Upper lobe of left lung (tissue), 6 donors: ENCODE measurements around the gene SH3YL1. TPM values are rescaled to one million over a fixed set of nuclear protein-coding genes. Genes with fewer than 3 reads are reported as not detected.

Source experiments
- ATAC-seq, 2 donors: fragments of 200-7000 bp; cut with Tn5 transposase; one replicate each; pipeline ENCODE4 v1.9.1; 2022; ENCODE audit warnings: mild to moderate bottlenecking in 2 of 2, moderate library complexity in 2 of 2; ENCODE audit not compliant: low FRiP score in 2 of 2
- DNase-seq, 2 donors: peaks; one replicate each; pipeline ENCODE4 v3.0.0-alpha.2; 2019 to 2020
- H3K27ac ChIP-seq, 4 donors: fragments of 200-600 bp; sonication (generic); one replicate each; pipeline ENCODE4 v1.5.1; 2016 to 2019
- H3K27me3 ChIP-seq, 4 donors: fragments of 200-600 bp; sonication (generic); one replicate each; pipeline ENCODE4 v1.5.1; 2017 to 2019
- H3K36me3 ChIP-seq, 4 donors: fragments of 200-600 bp; sonication (generic); one replicate each; pipeline ENCODE4 v1.5.1; 2016 to 2019
- H3K4me1 ChIP-seq, 4 donors: fragments of 200-600 bp; sonication (generic); one replicate each; pipeline ENCODE4 v1.5.1; 2018 to 2019
- H3K4me3 ChIP-seq, 4 donors: fragments of 200-600 bp; sonication (generic); one replicate each; pipeline ENCODE4 v1.5.1; 2017 to 2019; ENCODE audit warnings: mild to moderate bottlenecking in 2 of 4, moderate library complexity in 1 of 4
- H3K9me3 ChIP-seq, 4 donors: fragments of 200-600 bp; sonication (generic); one replicate each; pipeline ENCODE4 v1.5.1; 2018 to 2019
- CTCF ChIP-seq, 6 experiments: fragments of 450-650 bp in 4 of 6; fragments of 200-600 bp in 2 of 6; sonication (generic) in 2 of 6; IDR thresholded peaks; one replicate each; pipeline ENCODE4 v1.5.1; 2016 to 2019; ENCODE audit warnings: antibody characterized with exemption in 6 of 6
- EP300 ChIP-seq, 4 donors: sonication (generic); formaldehyde crosslinking; IDR thresholded peaks; one replicate each; pipeline ENCODE4 v1.5.1; 2017; ENCODE audit warnings: antibody characterized with exemption in 4 of 4, control low read depth in 2 of 4
- POLR2A ChIP-seq, 4 donors: fragments of 450-650 bp; IDR thresholded peaks; one replicate each; pipeline ENCODE4 v1.5.1; 2016 to 2017; ENCODE audit warnings: antibody characterized with exemption in 4 of 4, mild to moderate bottlenecking in 2 of 4
- POLR2AphosphoS5 ChIP-seq, 2 donors: sonication (generic); formaldehyde crosslinking; IDR thresholded peaks; one replicate each; pipeline ENCODE4 v1.5.1; 2017; ENCODE audit warnings: antibody characterized with exemption in 2 of 2
- WGBS, 2 donors: methylation state at CpG; one replicate each; pipeline ENCODE4 v1.1.5; 2017 to 2018; 5-methylcytosine and 5-hydroxymethylcytosine counted together
- total RNA-seq, 6 donors: library from RNA; depleted of rRNA in 4 of 6; stranded (reverse); fragments of >200 nt in 4 of 6; gene quantifications; one replicate each; pipeline versions ENCODE4 v1.1.0 to v1.2.1, GENCODE V29; 2016 to 2021
- donor health status: DM: no; HTN: no; CAD: no; lungs with moderate emphysema.
- donor health status: DM: no; HTN: yes; CAD: no; lungs with severe emphysema.

The SH3YL1 gene
- total RNA-seq, 6 donors from 2014 or later, result 30.5 to 140 (median 89.2) TPM

- H3K4me1 ChIP-seq, result no peaks in the 10 kb centered on the region
- no peak for TF ChIP-seq POLR2A (IDR thresholded peaks at IDR 0.05)
- no peak for TF ChIP-seq EP300 (IDR thresholded peaks at IDR 0.05)
- no peak for TF ChIP-seq CTCF (IDR thresholded peaks at IDR 0.05)
- TF ChIP-seq POLR2AphosphoS5 (IDR thresholded peaks at IDR 0.05), result no peak
- H3K36me3 ChIP-seq, result no peaks in the 10 kb centered on the region
- H3K9me3 ChIP-seq, result peaks cover 0 to 7% (median 5%) of the 10 kb centered on the region in 4 donors
- ATAC-seq (no peak), DNase-seq (no peak)
- H3K27ac ChIP-seq, result no peak overlapping the region
- no peak overlapping the region for H3K4me3 ChIP-seq
- no peaks in the 10 kb centered on the region for H3K27me3 ChIP-seq
- 73 to 78% methylated on average over 1 of the region's 1 CpG for WGBS, 2 donors
Measured at GRCh38 chr2:208335-208734, 55.5 kb downstream of the SH3YL1 start.

- ATAC-seq (no peak), DNase-seq (no peak)
- WGBS, 2 donors, result 53 to 66% methylated on average over 2 of the region's 2 CpGs
- Histone ChIP-seq H3K4me3 (no peak overlapping the region), H3K27me3 (no peaks in the 10 kb centered on the region), H3K4me1 (no peaks in the 10 kb centered on the region), H3K36me3 (no peaks in the 10 kb centered on the region), H3K27ac (no peak overlapping the region), H3K9me3 (no peaks in the 10 kb centered on the region)
- TF ChIP-seq CTCF (IDR thresholded peaks at IDR 0.05), result no peak
- TF ChIP-seq EP300 (IDR thresholded peaks at IDR 0.05), result no peak
- no peak for TF ChIP-seq POLR2A (IDR thresholded peaks at IDR 0.05)
- no peak for TF ChIP-seq POLR2AphosphoS5 (IDR thresholded peaks at IDR 0.05)
Measured at GRCh38 chr2:203984-204383, 59.8 kb downstream of the SH3YL1 start.

- H3K36me3 ChIP-seq, result no peaks in the 10 kb centered on the region
- H3K4me1 ChIP-seq, result no peaks in the 10 kb centered on the region
- no peak overlapping the region for H3K4me3 ChIP-seq
- DNase-seq (no peak), ATAC-seq (no peak)
- no peaks in the 10 kb centered on the region for H3K27me3 ChIP-seq
- H3K9me3 ChIP-seq, result no peaks in the 10 kb centered on the region
- H3K27ac ChIP-seq, result no peak overlapping the region
- TF ChIP-seq POLR2AphosphoS5 (IDR thresholded peaks at IDR 0.05), result no peak
- no peak for TF ChIP-seq POLR2A (IDR thresholded peaks at IDR 0.05)
- no peak for TF ChIP-seq CTCF (IDR thresholded peaks at IDR 0.05)
- TF ChIP-seq EP300 (IDR thresholded peaks at IDR 0.05), result no peak
- WGBS, 2 donors, result 80 to 90% methylated on average over 8 of the region's 8 CpGs
Measured at GRCh38 chr2:203401-203800, 60.4 kb downstream of the SH3YL1 start.

GRCh38 chr2:202945-203344, 60.9 kb downstream of the SH3YL1 start:
- no peaks in the 10 kb centered on the region for H3K4me1 ChIP-seq
- DNase-seq, result no peak
- no peak overlapping the region for H3K27ac ChIP-seq
- no peaks in the 10 kb centered on the region for H3K36me3 ChIP-seq
- TF ChIP-seq POLR2A (IDR thresholded peaks at IDR 0.05) (no peak), EP300 (IDR thresholded peaks at IDR 0.05) (no peak), POLR2AphosphoS5 (IDR thresholded peaks at IDR 0.05) (no peak), CTCF (IDR thresholded peaks at IDR 0.05) (no peak)
- no peaks in the 10 kb centered on the region for H3K27me3 ChIP-seq
- no peak overlapping the region for H3K4me3 ChIP-seq
- no peak for ATAC-seq
- H3K9me3 ChIP-seq, result no peaks in the 10 kb centered on the region
- 78 to 79% methylated on average over 6 of the region's 6 CpGs for WGBS, 2 donors

GRCh38 chr2:201648-202433, 62.0 kb downstream of the SH3YL1 start:
- no peak for TF ChIP-seq POLR2AphosphoS5 (IDR thresholded peaks at IDR 0.05)
- no peak for TF ChIP-seq POLR2A (IDR thresholded peaks at IDR 0.05)
- no peak for TF ChIP-seq EP300 (IDR thresholded peaks at IDR 0.05)
- no peak for TF ChIP-seq CTCF (IDR thresholded peaks at IDR 0.05)
- DNase-seq, result peak in 1 of 2 donors; percentile 40
- WGBS, 2 donors, result 71 to 75% methylated on average over 9 of the region's 9 CpGs
- no peak overlapping the region for H3K27ac ChIP-seq
- ATAC-seq, result no peak
- H3K36me3 ChIP-seq, result no peaks in the 10 kb centered on the region
- no peaks in the 10 kb centered on the region for H3K4me1 ChIP-seq
- no peak overlapping the region for H3K4me3 ChIP-seq
- no peaks in the 10 kb centered on the region for H3K27me3 ChIP-seq
- no peaks in the 10 kb centered on the region for H3K9me3 ChIP-seq
